Mucosa of stomach (tissue), 1 donor: Measurements from ENCODE around the gene IL4I1.

Source experiments
- H3K27me3 ChIP-seq: one replicate; pipeline ENCODE4 v1.7.0; 2013; ENCODE audit warnings: mild to moderate bottlenecking, low read length; ENCODE audit not compliant: control insufficient read depth, insufficient read depth
- H3K36me3 ChIP-seq: one replicate; pipeline ENCODE4 v1.7.0; 2013; ENCODE audit warnings: low read length; ENCODE audit not compliant: control insufficient read depth, insufficient read depth
- H3K4me1 ChIP-seq: one replicate; pipeline ENCODE4 v1.7.0; 2013; ENCODE audit warnings: mild to moderate bottlenecking, low read length; ENCODE audit not compliant: control insufficient read depth, insufficient read depth
- H3K4me3 ChIP-seq: one replicate; pipeline ENCODE4 v1.7.0; 2013; ENCODE audit warnings: low read length
- H3K9ac ChIP-seq: one replicate; pipeline ENCODE4 v1.7.0; 2013; ENCODE audit warnings: mild to moderate bottlenecking, low read length, moderate library complexity
- H3K9me3 ChIP-seq: one replicate; pipeline ENCODE4 v1.7.0; 2013; ENCODE audit warnings: mild to moderate bottlenecking, low read length, moderate library complexity; ENCODE audit not compliant: control insufficient read depth
- donor health status: Pancreatic carcinoma.

Gene IL4I1

GRCh38 chr19:49845414-49845813 is 51.3 kb downstream of the IL4I1 start:
- Histone ChIP-seq H3K4me1 (peaks cover 8% of the 10 kb centered on the region), H3K27me3 (no peaks in the 10 kb centered on the region), H3K4me3 (no peak overlapping the region), H3K36me3 (no peaks in the 10 kb centered on the region), H3K9me3 (no peaks in the 10 kb centered on the region), H3K9ac (no peak overlapping the region)

- Histone ChIP-seq H3K27me3 (no peaks in the 10 kb centered on the region), H3K9me3 (no peaks in the 10 kb centered on the region), H3K4me1 (no peaks in the 10 kb centered on the region), H3K4me3 (no peak overlapping the region), H3K36me3 (peaks cover 4% of the 10 kb centered on the region), H3K9ac (no peak overlapping the region)
These were observed 52.3 kb downstream of the IL4I1 start for GRCh38 chr19:49844138-49845095.

GRCh38 chr19:49843265-49843664 is 53.4 kb downstream of the IL4I1 start:
- H3K9me3 ChIP-seq, result no peaks in the 10 kb centered on the region
- no peak overlapping the region for H3K9ac ChIP-seq
- no peak overlapping the region for H3K4me3 ChIP-seq
- H3K27me3 ChIP-seq, result no peaks in the 10 kb centered on the region
- H3K4me1 ChIP-seq, result no peaks in the 10 kb centered on the region
- peaks cover 7% of the 10 kb centered on the region for H3K36me3 ChIP-seq

- Histone ChIP-seq H3K9ac (no peak overlapping the region), H3K4me1 (no peaks in the 10 kb centered on the region), H3K36me3 (peaks cover 7% of the 10 kb centered on the region), H3K9me3 (no peaks in the 10 kb centered on the region), H3K4me3 (no peak overlapping the region), H3K27me3 (no peaks in the 10 kb centered on the region)
These were observed 55.9 kb downstream of the IL4I1 start for GRCh38 chr19:49840736-49841249.

GRCh38 chr19:49840321-49840720 is 56.4 kb downstream of the IL4I1 start:
- Histone ChIP-seq H3K9ac (no peak overlapping the region), H3K4me3 (no peak overlapping the region), H3K9me3 (no peaks in the 10 kb centered on the region), H3K36me3 (peaks cover 7% of the 10 kb centered on the region), H3K4me1 (no peaks in the 10 kb centered on the region), H3K27me3 (no peaks in the 10 kb centered on the region)

GRCh38 chr19:49839713-49840112 is 57.0 kb downstream of the IL4I1 start:
- no peak overlapping the region for H3K9ac ChIP-seq
- no peak overlapping the region for H3K4me3 ChIP-seq
- peaks cover 7% of the 10 kb centered on the region for H3K36me3 ChIP-seq
- no peaks in the 10 kb centered on the region for H3K9me3 ChIP-seq
- no peaks in the 10 kb centered on the region for H3K4me1 ChIP-seq
- H3K27me3 ChIP-seq, result no peaks in the 10 kb centered on the region
